Body of pancreas (tissue), 4 donors: ENCODE results near the gene NACC2.

ENCODE experiments used
- CTCF ChIP-seq, 7 experiments: fragments of 450-650 bp in 4 of 7; fragments of 200-600 bp in 3 of 7; sonication (generic) in 3 of 7; IDR thresholded peaks; one replicate each; pipeline ENCODE4 v1.5.1; 2016 to 2019; ENCODE audit warnings: antibody characterized with exemption in 7 of 7
- POLR2A ChIP-seq, 3 donors: fragments of 450-650 bp; IDR thresholded peaks; one replicate each; pipeline ENCODE4 v1.6.1; 2016; ENCODE audit warnings: antibody characterized with exemption in 3 of 3, mild to moderate bottlenecking in 2 of 3

GRCh38 chr9:136084063-136084944 is 10.8 kb downstream of the NACC2 start:
- TF ChIP-seq CTCF (IDR thresholded peaks at IDR 0.05) (no peak), POLR2A (IDR thresholded peaks at IDR 0.05) (no peak)
